ENCODE measurements around the gene KIZ. TPM values are rescaled to one million over a fixed set of nuclear protein-coding genes. Genes with fewer than 3 reads are reported as not detected.
"Not testable (repeated sequence)": the region's sequence is repeated elsewhere in the genome, so short reads cannot be mapped to it uniquely, and the experiment has no call there.

Gene KIZ
- total RNA-seq, 1 donor, result 40.5 TPM

DNA sequence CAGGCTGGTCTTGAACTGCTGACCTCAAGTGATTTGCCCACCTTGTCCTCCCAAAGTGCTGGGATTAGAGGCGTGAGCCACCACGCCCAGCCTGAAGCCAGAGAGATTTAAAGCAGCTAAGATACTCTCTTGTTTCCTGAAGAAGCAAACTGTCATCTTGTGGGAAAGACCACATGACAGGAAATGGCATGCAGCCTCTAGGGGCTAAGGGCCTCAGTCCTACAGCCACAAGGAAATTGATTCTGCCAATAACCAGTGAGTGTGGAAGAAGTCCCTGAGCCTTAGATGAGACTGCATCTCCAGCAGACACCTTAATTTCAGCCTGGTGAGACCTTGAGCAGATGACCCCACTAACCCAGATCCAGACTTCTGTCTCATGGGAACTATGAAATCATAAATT, 40.9 kb downstream of the KIZ start:
- Histone ChIP-seq H3K4me3 (ENCODE audit: insufficient read depth, low read length) (no peak overlapping the region), H3K27me3 (ENCODE audit: insufficient read depth, low read length) (no peaks in the 10 kb centered on the region), H3K27ac (ENCODE audit: low read depth, low read length) (no peak overlapping the region), H3K4me1 (ENCODE audit: insufficient read depth, low read length) (no peaks in the 10 kb centered on the region), H3K36me3 (ENCODE audit: insufficient read depth, low read length) (peaks cover 4% of the 10 kb centered on the region), H2AFZ (ENCODE audit: low read length) (no peak overlapping the region), H3K9me3 (ENCODE audit: low read depth, low read length) (no peaks in the 10 kb centered on the region), H3K79me2 (ENCODE audit: insufficient read depth, low read length) (no peaks in the 10 kb centered on the region), H3K4me2 (ENCODE audit: insufficient read depth, low read length) (no peak overlapping the region), H4K20me1 (ENCODE audit: insufficient read depth, low read length) (no peaks in the 10 kb centered on the region)
- DNase-seq (ENCODE audit: insufficient read length, low spot score, missing footprints), result no peak
- TF ChIP-seq CTCF (IDR thresholded peaks at IDR 0.05; ENCODE audit: extremely low read depth, low read depth, low read length), result no peak

DNA sequence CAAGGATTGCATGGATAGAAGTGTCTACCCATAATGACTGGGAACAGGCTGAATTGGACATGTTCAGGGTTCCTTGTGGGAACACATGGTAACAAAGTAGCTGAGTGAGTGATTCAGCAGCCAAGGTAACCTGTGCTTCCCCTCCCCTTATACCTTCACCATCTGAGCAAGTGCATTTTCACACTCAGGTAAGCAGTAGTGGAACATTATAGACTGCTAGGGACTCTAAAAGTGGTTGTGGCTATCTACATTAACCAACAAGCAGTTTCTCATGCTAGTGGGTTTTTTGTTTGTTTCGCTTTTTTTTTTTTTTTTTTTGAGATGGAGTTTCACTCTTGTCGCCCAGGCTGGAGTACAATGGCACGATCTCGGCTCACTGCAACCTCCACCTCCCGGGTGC, 41.4 kb downstream of the KIZ start:
- TF ChIP-seq CTCF (IDR thresholded peaks at IDR 0.05; ENCODE audit: extremely low read depth, low read depth, low read length), result no peak
- Histone ChIP-seq H2AFZ (ENCODE audit: low read length) (no peak overlapping the region), H3K4me3 (ENCODE audit: insufficient read depth, low read length) (no peak overlapping the region), H3K4me1 (ENCODE audit: insufficient read depth, low read length) (no peaks in the 10 kb centered on the region), H3K36me3 (ENCODE audit: insufficient read depth, low read length) (peaks cover 2% of the 10 kb centered on the region), H3K27me3 (ENCODE audit: insufficient read depth, low read length) (no peaks in the 10 kb centered on the region), H4K20me1 (ENCODE audit: insufficient read depth, low read length) (no peaks in the 10 kb centered on the region), H3K27ac (ENCODE audit: low read depth, low read length) (no peak overlapping the region), H3K79me2 (ENCODE audit: insufficient read depth, low read length) (no peaks in the 10 kb centered on the region), H3K9me3 (ENCODE audit: low read depth, low read length) (no peaks in the 10 kb centered on the region), H3K4me2 (ENCODE audit: insufficient read depth, low read length) (no peak overlapping the region)
- no peak for DNase-seq (ENCODE audit: insufficient read length, low spot score, missing footprints)

GRCh38 chr20:21168061-21168460, 42.2 kb downstream of the KIZ start:
- H3K27ac ChIP-seq (ENCODE audit: low read depth, low read length); H2AFZ ChIP-seq (ENCODE audit: low read length); H3K4me3 ChIP-seq (ENCODE audit: insufficient read depth, low read length); H3K79me2 ChIP-seq (ENCODE audit: insufficient read depth, low read length); H3K4me1 ChIP-seq (ENCODE audit: insufficient read depth, low read length); H3K36me3 ChIP-seq (ENCODE audit: insufficient read depth, low read length); H3K27me3 ChIP-seq (ENCODE audit: insufficient read depth, low read length); H3K9me3 ChIP-seq (ENCODE audit: low read depth, low read length); DNase-seq (ENCODE audit: insufficient read length, low spot score, missing footprints); H4K20me1 ChIP-seq (ENCODE audit: insufficient read depth, low read length); H3K4me2 ChIP-seq (ENCODE audit: insufficient read depth, low read length): not testable (repeated sequence)

DNA sequence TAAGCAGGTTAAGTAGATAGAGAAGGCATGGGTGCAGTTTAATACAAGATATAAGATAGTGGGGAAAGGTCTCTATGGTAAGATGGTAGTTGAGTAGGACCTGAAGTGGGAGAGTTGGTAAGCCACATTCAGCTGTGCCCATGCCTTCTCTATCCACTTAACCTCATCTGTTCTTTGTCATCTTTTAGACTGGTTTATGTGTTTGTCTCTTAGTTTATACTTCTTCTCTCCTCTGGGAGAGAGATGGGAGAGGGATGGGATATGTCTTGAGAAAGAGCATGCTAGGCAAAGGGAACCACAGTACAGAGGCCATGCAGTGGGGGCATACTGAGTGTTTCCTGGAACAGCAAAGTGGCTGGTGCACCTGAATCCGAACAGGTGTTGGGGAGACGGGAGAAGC, 46.7 kb downstream of the KIZ start:
- H3K27me3 ChIP-seq (ENCODE audit: insufficient read depth, low read length), result no peaks in the 10 kb centered on the region
- no peak overlapping the region for H3K4me3 ChIP-seq (ENCODE audit: insufficient read depth, low read length)
- H3K79me2 ChIP-seq (ENCODE audit: insufficient read depth, low read length), result no peaks in the 10 kb centered on the region
- no peak for TF ChIP-seq CTCF (IDR thresholded peaks at IDR 0.05; ENCODE audit: extremely low read depth, low read depth, low read length)
- H3K27ac ChIP-seq (ENCODE audit: low read depth, low read length), result no peak overlapping the region
- H3K4me1 ChIP-seq (ENCODE audit: insufficient read depth, low read length), result peaks cover 8% of the 10 kb centered on the region
- no peaks in the 10 kb centered on the region for H3K36me3 ChIP-seq (ENCODE audit: insufficient read depth, low read length)
- no peaks in the 10 kb centered on the region for H3K9me3 ChIP-seq (ENCODE audit: low read depth, low read length)
- H4K20me1 ChIP-seq (ENCODE audit: insufficient read depth, low read length), result no peaks in the 10 kb centered on the region
- no peak overlapping the region for H2AFZ ChIP-seq (ENCODE audit: low read length)
- DNase-seq (ENCODE audit: insufficient read length, low spot score, missing footprints), result no peak
- no peak overlapping the region for H3K4me2 ChIP-seq (ENCODE audit: insufficient read depth, low read length)

DNA sequence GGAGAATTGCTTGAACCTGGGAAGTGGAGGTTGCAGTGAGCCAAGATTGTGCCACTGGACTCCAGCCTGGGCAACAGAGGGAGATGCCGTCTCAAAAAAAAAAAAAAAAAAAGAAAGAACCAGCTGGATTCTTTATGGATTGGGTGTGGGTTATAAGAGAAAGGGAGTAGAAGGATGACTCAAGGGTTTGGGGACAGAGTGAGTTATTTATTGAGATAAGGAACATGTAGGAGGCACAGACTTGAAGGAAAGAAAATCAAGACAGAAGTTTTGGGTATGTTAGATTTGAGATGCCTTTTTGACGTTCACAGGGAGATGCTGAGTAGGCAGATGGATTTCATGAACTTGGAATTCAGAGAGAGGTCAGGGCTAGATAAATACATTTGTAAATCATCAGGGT, 47.6 kb downstream of the KIZ start:
- H3K27me3 ChIP-seq (ENCODE audit: insufficient read depth, low read length), result no peaks in the 10 kb centered on the region
- H4K20me1 ChIP-seq (ENCODE audit: insufficient read depth, low read length), result no peaks in the 10 kb centered on the region
- no peaks in the 10 kb centered on the region for H3K79me2 ChIP-seq (ENCODE audit: insufficient read depth, low read length)
- no peaks in the 10 kb centered on the region for H3K36me3 ChIP-seq (ENCODE audit: insufficient read depth, low read length)
- no peak overlapping the region for H3K4me3 ChIP-seq (ENCODE audit: insufficient read depth, low read length)
- H2AFZ ChIP-seq (ENCODE audit: low read length), result no peak overlapping the region
- H3K4me2 ChIP-seq (ENCODE audit: insufficient read depth, low read length), result no peak overlapping the region
- no peak overlapping the region for H3K27ac ChIP-seq (ENCODE audit: low read depth, low read length)
- DNase-seq (ENCODE audit: insufficient read length, low spot score, missing footprints), result no peak
- H3K4me1 ChIP-seq (ENCODE audit: insufficient read depth, low read length), result peaks cover 8% of the 10 kb centered on the region
- no peaks in the 10 kb centered on the region for H3K9me3 ChIP-seq (ENCODE audit: low read depth, low read length)
- no peak for TF ChIP-seq CTCF (IDR thresholded peaks at IDR 0.05; ENCODE audit: extremely low read depth, low read depth, low read length)
